Measurements from ENCODE around the gene ZNF587.
"Not testable (repeated sequence)": the region's sequence is repeated elsewhere in the genome, so short reads cannot be mapped to it uniquely, and the experiment has no call there.

ZNF587 gene

DNA sequence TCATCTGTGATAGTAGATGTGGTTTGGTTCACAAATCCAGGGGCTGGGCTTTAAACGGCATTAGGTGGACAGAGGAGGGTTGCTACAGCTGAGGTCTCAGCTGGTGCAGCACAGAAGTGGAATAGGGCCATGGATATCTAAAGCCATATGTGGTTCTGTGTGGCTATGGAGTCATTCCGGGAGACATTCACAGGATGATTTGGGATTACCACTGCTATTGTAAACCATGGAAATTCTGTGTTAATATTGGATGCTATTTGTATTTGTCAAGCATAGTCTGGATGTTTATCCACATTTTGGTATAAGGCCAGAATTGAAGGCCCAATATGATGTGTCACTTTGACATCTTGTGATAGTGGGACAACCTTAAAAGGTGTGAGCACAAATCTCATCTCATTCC lies 26.5 kb upstream of the ZNF587 start:
- FAIRE-seq: not testable (repeated sequence)

DNA sequence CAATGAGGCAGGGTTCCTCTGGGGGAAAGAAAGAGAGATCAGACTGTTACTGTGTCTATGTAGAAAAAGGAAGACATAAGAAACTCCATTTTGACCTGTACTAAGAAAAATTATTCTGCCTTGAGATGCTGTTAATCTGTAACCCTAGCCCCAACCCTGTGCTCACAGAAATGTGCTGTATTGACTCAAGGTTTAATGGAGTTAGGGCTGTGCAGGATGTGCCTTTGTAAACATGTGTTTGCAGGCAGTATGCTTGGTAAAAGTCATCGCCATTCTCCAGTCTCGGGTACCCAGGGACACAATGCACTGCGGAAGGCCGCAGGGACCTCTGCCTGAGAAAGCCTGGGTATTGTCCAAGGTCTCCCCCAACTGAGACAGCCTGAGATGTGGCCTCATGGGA lies 26.1 kb upstream of the ZNF587 start:
- FAIRE-seq: not testable (repeated sequence)

DNA sequence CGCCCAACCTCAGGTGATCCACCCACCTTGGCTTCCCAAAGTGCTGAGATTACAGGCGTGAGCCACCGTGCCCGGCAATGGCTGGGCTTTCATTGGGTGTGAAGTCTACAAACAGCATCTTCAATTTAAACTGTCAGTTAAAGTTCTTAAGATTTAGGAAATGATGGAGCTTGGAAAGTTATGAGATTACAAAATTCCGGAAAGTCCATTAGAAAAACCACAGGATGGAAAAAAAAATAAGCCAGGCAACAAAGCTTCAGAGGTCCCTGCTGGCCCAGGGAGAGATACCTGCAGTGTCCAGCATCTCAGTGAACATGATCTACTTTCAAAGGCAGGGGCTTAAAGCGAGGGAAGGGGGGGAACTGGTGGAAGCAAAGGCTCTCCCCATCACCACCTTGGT lies 24.1 kb upstream of the ZNF587 start:
- FAIRE-seq: no peak

DNA sequence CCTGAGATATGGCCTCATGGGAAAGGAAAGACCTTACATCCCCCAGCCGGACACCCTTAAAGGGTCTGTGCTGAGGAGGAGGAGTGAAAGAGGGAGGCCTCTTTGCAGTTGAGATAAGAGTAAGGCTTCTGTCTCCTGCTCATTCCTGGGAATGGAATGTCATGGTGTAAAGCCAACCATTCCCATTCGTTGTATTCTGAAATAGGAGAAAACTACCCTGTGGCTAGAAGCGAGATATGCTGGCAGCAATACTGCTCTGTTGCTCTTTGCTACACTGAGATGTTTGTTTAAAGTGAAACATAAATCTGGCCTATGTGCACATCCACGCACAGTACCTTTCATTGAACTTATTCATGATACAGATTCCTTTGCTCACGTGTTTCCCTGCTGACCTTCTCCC lies 20.3 kb upstream of the ZNF587 start:
- no peak for FAIRE-seq

DNA sequence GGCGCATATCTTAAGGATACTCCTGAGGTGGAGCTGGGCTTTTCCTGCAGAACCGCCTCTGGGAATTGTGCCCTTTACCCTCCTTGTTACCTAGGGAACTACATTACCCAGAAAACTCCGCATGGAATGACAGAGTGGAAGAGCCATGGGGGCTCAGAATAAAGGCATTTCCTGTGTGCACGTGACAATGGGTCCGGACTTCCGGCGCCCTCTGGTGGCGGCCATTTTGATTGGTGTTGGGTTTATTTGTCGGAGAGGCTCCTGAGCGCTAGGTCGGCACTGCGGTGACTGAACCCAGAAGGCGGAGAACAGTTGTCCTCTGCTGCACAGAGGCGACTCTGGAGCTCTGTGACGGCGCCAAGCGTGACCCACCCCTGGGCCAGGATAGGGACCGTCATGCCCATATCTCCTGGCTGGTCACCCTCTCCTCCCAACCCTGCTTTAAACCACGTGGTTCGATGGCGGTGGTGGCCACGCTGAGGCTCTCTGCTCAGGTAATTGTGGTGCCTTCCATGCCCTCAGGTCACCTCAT lies 19.5 kb upstream of the ZNF587 start, which contains the start of gene ZNF587B:
TSS of gene ZNF587B (plus strand) at position 229 of the 532 bp plus-strand sequence. CDS start at position 459, 230 bp downstream.
- FAIRE-seq: no peak

DNA sequence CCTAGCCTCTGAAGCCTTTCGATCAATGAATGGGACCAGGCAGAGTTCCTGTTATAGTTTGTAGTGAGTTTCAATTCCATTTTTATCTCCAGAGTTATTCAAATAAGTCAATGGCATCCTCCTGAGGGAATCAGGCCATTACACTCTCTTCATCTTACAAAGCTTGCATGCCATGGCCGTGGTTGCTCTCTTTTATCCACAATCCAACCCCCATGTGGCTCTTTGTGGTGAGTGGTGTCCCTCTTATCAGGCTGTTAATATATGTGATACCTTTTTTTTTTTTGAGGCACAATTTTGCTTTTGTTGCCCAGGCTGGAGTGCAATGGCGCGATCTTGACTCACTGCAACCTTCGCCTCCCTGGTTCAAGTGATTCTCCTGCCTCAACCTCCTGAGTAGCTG lies 12.7 kb upstream of the ZNF587 start:
- not testable (repeated sequence) for FAIRE-seq

DNA sequence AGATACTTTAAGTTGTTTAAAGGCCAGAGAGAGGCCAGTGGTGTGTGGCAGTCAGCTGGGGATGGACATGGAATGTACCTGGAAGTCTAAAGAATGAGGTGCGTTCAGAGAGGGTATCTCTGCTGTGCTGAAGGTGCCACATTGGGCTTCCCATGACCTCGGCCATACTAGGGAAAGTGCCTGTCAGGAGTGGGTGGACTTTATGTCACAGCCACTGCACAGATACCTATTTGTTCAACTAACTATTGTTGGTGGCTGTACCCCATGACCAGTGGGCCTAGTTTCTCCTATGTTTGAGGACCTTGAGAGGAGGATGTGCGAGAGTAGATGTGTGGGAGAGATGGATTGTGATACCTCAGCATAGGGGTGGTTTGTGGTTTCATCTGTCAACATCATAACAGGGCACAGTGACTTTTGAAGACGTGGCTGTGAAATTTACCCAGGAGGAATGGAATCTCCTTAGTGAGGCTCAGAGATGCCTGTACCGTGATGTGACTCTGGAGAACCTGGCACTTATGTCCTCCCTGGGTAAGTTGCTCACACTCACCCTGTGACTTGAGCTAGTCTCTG lies 11.0 kb upstream of the ZNF587 start:
- FAIRE-seq: not testable (repeated sequence)

DNA sequence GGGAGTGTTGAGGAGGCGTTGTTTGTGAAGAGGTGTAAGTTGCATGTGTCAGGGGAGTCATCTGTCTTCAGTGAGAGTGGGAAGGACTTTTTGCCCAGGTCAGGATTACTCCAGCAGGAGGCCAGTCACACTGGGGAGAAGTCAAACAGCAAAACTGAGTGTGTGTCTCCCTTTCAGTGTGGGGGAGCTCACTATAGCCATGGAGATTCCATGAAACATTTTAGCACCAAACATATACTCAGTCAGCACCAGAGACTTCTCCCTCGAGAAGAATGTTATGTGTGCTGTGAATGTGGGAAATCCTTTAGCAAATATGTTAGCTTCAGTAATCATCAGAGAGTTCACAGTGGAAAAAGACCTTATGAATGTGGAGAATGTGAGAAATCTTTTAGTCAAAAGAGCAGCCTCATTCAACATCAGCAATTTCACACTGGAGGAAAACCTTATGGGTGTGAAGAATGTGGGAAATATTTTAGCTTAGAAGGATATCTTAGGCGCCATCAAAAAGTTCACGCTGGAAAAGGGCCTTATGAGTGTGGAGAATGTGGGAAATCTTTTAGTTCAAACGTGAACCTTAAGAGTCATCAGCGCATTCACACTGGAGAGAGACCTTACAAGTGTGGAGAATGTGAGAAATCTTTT lies 8.4 kb upstream of the ZNF587 start:
- FAIRE-seq: no peak

DNA sequence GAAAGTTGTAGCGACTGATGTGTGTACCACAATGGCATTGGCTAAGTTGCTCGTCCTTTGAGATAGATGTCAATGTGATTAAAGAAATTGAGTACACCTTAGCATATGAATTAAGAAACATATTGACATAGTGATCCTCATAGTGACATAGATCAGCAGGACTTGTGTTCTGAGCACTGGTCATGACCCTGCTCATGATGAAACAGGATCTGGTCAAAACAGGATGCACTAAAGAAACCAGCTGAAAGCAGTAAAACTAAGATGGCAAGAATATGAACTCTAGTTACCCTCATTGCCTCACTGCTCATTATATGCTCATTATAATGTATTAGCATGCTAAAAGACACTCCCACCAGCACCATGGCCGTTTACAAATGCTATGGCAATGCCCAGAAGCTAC lies 2.5 kb upstream of the ZNF587 start:
- not testable (repeated sequence) for FAIRE-seq

DNA sequence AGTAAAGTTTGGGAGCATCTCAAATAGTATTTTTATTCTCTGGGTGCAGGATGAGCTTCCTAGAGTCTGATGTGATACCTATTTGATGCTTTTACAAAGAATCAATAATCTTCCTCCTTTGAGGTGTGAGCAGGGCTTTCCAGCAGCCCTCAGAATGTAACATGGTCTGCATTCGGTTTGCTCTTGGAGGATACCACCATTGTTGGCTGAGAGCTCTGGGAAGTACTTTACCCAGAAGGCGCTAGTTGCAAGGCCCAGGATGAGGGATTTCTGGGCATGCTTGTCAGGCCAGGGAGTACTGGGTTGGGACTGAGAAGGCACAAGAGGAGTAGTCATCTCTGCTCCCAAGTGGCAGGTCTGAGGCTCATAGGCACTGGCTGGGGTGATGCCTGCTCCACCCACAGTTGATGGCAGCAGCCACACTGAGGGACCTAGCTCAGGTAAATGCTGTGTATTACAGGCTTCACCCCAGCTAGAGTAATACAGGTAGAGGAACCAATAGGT lies 445 bp upstream of the ZNF587 start:
- FAIRE-seq: not testable (repeated sequence)

DNA sequence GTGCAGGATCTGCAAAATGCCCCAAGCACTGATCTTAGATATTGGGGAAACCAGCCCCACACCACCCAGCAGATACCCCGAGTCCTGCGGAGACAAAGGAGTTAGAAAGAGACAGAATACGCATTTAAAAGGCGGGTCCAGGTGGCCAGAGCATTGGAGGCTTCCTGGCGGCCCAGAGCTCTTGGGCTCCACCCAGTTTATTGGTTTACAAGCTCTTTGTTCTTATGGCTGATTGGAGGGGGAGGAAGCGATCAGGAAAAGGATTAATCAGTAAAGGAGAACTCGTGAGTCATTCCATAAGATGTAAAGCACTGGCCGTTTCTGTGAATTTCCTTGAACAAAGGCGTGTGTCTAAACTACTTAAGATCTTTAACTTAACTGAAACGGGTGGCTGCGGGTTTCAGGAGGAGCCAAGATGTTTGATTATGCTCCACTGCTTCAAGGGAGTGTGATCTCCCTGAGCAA lies 926 bp downstream of the ZNF587 start:
- FAIRE-seq: no peak

DNA sequence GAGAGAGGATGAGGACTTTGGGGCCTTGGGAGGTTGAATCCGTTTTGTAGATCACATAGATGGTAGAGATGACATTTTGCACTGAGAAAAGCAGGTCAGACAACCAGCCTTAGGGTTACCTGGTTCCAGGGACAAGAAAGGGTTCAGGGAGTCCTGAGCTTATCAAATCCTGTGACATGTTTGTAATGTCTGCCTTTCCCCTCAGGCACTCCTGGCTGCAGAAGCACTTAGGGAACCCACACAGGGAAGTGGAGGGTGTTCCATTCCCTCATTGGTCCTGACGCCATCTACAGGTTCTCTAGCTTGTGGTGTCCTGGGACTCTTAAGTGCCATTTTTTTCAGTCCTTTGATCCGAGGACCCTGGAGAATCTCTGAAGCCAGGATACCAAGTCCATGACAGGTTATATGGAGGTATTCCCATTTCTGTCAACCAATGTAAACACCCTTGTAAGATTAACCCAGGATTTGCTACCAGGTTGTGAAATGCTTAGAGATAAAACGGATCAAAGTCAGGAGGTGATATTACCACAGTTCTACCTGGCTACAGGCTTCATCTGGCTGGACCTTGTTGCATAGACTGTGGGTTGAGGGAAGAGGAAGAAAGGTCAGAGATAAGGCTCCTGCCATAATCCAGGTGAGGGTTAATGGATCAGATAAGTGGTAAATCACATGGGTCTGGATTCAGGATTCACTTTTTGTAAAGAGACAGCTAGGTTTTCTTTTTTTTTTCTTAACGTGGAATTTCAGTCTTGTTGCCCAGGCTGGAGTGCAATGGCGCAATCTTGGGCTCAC lies 2.3 kb downstream of the ZNF587 start:
- FAIRE-seq: not testable (repeated sequence)

DNA sequence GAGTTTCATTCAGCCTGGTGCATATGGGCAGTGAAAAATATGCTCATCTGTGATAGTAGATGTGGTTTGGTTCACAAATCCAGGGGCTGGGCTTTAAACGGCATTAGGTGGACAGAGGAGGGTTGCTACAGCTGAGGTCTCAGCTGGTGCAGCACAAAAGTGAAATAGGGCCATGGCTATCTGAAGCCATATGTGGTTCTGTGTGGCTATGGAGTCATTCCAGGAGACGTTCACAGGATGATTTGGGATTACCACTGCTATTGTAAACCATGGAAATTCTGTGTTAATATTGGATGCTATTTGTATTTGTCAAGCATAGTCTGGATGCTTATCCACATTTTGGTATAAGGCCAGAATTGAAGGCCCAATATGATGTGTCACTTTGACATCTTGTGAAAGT lies 4.5 kb downstream of the ZNF587 start:
- not testable (repeated sequence) for FAIRE-seq

DNA sequence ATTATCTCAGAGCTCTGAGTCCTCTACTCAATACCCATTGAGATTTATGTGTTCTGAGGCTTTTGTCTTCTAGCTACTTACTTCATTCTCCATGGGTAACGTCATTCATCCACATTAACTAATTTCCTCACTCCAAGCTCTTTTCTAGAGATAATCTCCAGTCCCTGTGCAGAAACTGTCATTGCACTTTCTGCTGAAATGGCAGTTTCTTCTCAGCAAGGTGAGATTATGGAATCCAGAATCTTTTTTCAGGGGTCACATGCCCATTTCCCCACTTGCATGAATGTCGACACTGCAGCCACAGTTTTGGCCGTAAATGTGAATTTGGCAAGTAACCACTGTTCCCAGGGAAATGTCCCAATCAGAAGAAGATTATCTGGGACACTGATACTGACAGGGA lies 12.7 kb downstream of the ZNF587 start:
- not testable (repeated sequence) for FAIRE-seq

DNA sequence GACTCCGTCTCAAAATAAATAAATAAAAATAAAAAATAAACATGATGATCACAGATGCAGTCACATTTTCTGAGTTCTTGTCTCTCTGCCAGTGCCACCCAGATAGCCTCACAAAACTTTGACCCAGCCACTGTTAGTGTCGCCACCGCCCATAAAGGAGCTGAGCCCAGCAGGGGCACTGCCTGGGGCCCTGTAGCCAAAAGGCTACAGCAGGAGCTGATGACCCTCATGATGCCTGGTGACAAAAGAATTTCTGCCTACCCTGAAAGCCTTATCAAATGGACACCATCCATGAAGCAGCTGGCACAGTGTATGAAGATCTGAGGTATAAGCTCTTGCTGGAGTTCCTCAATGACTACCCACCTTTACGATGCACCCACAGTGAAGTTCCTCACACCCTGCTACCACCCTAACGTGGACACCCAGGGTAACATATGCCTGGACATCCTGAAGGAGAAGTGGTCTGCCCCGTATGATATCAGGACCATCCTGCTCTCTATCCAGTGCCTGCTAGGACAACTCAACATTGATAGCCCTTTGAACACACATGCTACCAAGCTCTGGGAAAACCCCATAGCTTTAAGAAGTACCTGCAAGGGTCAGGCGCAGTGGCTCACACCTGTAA lies 18.3 kb downstream of the ZNF587 start:
- FAIRE-seq: no peak

DNA sequence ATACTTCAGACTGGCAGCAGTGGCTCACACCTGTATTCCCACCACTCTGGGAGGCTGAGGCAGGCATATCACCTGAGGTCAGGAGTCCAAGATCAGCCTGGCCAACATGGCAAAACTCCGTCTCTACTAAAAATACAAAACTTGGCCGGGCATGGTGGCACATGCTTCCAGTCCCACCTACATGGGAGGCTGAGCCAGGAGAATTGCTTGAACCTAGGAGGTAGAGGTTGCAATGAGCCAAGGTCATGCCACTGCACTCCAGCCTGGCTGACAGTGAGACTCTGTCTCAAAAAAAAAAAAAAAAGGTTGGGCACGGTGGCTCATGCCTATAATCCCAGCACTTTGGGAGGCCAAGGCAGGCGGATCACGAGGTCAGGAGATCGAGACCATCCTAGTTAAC lies 20.0 kb downstream of the ZNF587 start:
- FAIRE-seq: not testable (repeated sequence)

DNA sequence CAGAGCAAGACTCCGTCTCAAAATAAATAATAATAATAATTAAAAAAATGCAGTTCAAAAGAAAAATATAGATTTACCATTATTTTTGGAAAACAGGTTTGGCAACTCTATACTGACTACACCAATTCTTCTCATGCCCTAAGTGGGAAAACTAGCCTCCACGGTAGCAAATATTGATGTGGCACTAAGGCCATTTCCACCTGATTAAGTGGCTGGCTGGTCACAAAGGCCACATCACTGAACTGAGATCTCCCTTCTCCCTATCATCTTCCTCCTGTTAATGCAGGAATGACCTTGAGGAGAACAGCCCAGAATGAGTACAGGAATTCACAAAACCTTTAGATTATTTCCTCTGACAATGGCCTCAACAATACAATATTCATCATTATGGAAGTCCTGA lies 20.6 kb downstream of the ZNF587 start:
- FAIRE-seq: no peak

DNA sequence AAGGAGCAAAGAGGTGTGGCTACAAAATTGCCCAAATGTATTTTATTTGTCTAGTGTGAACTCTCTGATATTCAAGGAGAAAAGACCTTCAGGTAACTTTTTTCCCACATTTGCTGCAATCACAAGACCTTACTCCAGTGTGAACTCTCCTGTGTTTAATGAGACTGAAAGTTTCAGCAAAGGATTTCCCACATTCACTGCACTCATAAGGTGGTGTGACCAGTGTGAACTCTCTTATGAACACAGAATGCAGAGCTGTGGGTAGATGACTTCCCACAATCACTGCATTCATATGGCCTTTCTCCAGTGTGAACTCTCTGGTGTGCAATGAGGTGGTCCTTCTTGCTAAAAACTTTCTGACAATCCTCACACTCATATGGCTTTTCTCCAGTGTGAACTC lies 22.8 kb downstream of the ZNF587 start:
- FAIRE-seq: no peak

DNA sequence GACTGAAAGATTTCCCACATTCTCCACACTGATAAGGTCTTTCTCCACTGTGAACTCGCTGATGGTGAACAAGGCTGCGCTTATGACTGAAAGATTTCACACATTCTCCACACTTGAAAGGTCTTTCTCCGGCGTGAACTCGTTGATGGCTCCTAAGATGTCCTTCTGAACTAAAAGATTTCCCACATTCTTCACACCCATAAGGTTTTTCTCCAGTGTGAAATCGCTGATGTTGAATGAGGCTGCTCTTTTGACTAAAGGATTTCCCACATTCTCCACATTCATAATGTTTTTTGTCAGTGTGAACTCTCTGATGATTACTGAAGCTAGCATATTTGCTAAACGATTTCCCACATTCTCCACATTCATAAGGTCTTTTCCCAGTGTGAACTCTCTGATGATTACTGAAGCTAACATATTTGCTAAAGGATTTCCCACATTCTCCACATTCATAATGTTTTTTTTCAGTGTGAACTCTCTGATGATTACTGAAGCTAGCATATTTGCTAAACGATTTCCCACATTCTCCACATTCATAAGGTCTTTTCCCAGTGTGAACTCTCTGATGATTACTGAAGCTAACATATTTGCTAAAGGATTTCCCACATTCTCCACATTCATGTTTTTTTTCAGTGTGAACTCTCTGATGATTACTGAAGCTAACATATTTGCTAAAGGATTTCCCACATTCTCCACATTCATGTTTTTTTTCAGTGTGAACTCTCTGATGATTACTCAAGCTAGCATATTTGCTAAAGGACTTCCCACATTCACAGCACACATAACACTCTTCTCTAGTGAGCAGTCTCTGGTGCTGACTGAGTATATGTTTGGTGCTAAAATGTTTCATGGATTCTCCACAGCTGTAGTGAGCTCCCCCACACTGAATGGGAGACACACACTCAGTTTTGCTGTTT lies 24.5 kb downstream of the ZNF587 start:
- FAIRE-seq: not testable (repeated sequence)

DNA sequence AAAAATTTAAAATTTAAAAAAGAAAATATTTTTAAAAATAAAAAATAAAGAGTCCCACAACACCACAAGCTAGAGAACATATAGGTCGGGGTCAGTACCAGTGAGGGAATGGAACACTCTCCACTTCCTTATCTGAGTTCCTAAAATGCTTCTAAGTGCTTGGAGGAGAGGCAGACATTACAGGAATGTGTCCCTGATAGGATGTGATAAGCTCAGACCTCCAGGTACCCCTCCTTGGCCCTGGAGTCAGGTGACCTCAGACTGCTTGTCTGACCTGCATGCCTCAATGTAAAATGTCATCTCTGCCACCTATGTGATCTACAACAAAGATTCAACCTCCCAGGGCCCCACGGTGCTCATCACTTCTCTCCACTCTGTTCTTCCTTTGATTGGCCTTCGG lies 36.4 kb downstream of the ZNF587 start:
- no peak for FAIRE-seq

DNA sequence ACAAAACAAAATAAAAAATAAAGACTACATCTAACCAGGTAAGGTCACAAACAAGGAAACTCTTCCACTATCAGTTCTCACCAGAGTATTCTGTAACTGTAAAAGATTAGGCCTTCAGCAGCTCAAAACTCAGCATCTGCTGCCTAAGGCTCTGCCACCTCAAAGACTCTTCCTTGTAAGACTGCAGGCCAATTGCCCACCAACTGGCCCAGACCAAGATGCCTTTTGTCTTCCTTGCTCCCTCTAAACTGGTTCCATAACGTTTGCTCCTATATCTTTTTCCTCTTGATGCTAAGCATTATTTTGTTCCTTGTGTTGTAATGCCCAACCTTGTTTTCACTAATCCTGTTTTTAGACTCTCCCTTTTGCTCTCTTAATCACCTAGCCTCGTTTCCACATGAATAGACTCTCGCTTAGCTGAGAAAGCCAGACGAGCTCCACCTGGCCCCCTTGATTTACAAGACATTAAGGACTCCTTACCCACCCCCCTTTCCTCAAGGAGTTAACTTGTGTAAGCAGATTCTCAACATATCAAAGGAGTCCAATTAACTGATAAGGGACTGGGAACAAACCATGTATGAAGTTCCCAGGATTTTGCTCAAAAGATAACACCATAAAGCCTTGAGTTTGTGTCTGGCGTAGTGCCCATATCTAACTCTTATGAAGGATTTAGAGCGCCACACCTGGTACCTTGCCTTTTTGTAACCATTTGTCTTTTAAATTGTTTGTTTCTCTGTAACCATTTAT lies 37.7 kb downstream of the ZNF587 start:
- FAIRE-seq: peak; percentile 74

Measured in colon (tissue), 2 donors.